K562 (cell line): ENCODE data around the gene NDUFAF2.

Experiments used
- GABPA ChIP-seq: fragments of 200-800 bp; sonication (Bioruptor generic); conservative IDR thresholded peaks from 2 replicates; pipeline ENCODE4 v1.6.1; 2016; ENCODE audit warnings: low read depth, missing genetic modification characterization, missing compliant biosample characterization
- KDM1A ChIP-seq, 2 experiments: fragments of 450-650 bp; IDR thresholded peaks; 2 replicates each; pipeline ENCODE4 v1.6.1; 2016; ENCODE audit warnings: mild to moderate bottlenecking in 2 of 2
- TBL1XR1 ChIP-seq, 2 experiments: IDR thresholded peaks; 2 replicates each; pipeline ENCODE4 v1.6.1; 2012; ENCODE audit warnings: improper control_type of control experiment in 2 of 2, low read length in 2 of 2, mild to moderate bottlenecking in 1 of 2
- YY1 ChIP-seq, 3 experiments: IDR thresholded peaks; 2 replicates each; pipeline ENCODE4 v1.6.1; 2011; ENCODE audit warnings: low read length in 2 of 3, mild to moderate bottlenecking in 2 of 3, moderate library complexity in 2 of 3, borderline replicate concordance in 1 of 3, control low read depth in 1 of 3, low read depth in 1 of 3; ENCODE audit not compliant: insufficient read depth in 3 of 3, insufficient replicate concordance in 2 of 3, control insufficient read depth in 1 of 3, insufficient read length in 1 of 3; ENCODE audit errors: extremely low read depth in 1 of 3
- ZNF79 ChIP-seq: fragments of 250-450 bp; sonication (Bioruptor Pico); IDR thresholded peaks from 2 replicates; pipeline ENCODE4 v1.4.0; 2020; ENCODE audit warnings: low read depth, mild to moderate bottlenecking, moderate library complexity

DNA sequence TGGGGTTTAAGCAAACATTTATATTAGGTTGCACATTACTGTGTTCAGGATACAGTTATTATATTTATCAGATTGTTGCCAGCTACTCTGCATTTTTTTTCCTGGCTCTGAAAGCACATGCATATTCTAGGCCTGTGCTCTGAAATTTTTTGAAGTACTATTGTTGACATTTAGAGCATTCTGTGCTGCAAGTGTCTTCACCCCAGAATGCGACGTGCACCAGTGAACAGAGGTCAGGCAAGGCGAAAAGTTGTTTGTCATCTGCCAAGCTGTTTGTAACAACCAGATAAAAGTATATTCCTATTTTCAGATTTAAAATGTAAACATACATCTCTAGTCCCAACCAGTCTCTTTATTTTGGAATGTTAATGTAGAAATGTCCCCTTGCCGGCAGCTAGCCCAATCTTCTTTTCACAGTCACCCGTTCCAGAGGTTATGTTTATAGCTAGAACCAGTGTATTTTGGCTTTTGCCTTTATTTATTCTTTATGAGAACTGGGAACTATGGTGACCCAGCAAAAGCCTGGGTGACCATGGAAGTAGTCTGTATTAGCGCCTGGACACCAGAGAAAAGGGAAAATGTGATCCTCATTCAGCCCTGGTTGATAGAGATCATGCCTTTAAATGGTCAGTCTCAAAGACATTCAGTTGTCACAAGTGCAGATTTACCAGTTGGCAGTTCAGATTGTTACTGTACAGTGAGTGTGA lies 84.6 kb downstream of the NDUFAF2 start:
- TF ChIP-seq TBL1XR1 (IDR thresholded peaks at IDR 0.05; ENCODE audit: low read length in 2 of 2) (no peak), YY1 (IDR thresholded peaks at IDR 0.05; ENCODE audit: borderline replicate concordance in 1 of 3, control insufficient read depth in 1 of 3, extremely low read depth in 1 of 3, insufficient read depth in 3 of 3, insufficient read length in 1 of 3, insufficient replicate concordance in 2 of 3, low read depth in 1 of 3, low read length in 2 of 3) (no peak), GABPA (tag) (no peak), ZNF79 (no peak), KDM1A (IDR thresholded peaks at IDR 0.05) (no peak)
